Mesendoderm (in vitro differentiated cells): ENCODE measurements around the gene RNF126.

ENCODE experiments used
- DNase-seq: peaks from one replicate; pipeline ENCODE4 v3.0.0; 2013
- H2AK5ac ChIP-seq: 2 replicates; pipeline ENCODE4 v1.6.1; 2013; ENCODE audit warnings: low read length, inconsistent platforms
- H2BK120ac ChIP-seq: 2 replicates; pipeline ENCODE4 v1.6.1; 2013; ENCODE audit warnings: low read depth, mild to moderate bottlenecking, low read length, moderate library complexity, mixed read lengths
- H2BK15ac ChIP-seq: replicated peaks from 2 replicates; pipeline ENCODE4 v1.6.1; 2013; ENCODE audit warnings: low read depth, mild to moderate bottlenecking, moderate library complexity
- H2BK5ac ChIP-seq: 2 replicates; pipeline ENCODE4 v1.6.1; 2013; ENCODE audit warnings: low read length, inconsistent platforms
- H3K18ac ChIP-seq: 2 replicates; pipeline ENCODE4 v1.6.1; 2013; ENCODE audit warnings: mild to moderate bottlenecking, low read length, mixed read lengths
- H3K23ac ChIP-seq: one replicate; pipeline ENCODE4 v1.6.1; 2013; ENCODE audit warnings: low read length
- H3K27ac ChIP-seq: 2 replicates; pipeline ENCODE4 v1.5.1; 2013; ENCODE audit warnings: low read depth, mild to moderate bottlenecking, inconsistent platforms, low read length, moderate library complexity
- H3K27me3 ChIP-seq: 2 replicates; pipeline ENCODE4 v1.6.1; 2013; ENCODE audit warnings: low read length, control low read depth, mild to moderate bottlenecking, inconsistent platforms; ENCODE audit not compliant: insufficient read depth, poor library complexity
- H3K36me3 ChIP-seq: 2 replicates; pipeline ENCODE4 v1.6.1; 2013; ENCODE audit warnings: low read length, inconsistent platforms; ENCODE audit not compliant: control insufficient read depth, insufficient read depth
- H3K4ac ChIP-seq: one replicate; pipeline ENCODE4 v1.6.1; 2013; ENCODE audit warnings: low read depth, mild to moderate bottlenecking, low read length, moderate library complexity
- H3K4me1 ChIP-seq: 2 replicates; pipeline ENCODE4 v1.6.1; 2013; ENCODE audit warnings: low read depth, low read length, inconsistent platforms; ENCODE audit not compliant: control insufficient read depth
- H3K4me2 ChIP-seq: 2 replicates; pipeline ENCODE4 v1.6.1; 2013; ENCODE audit warnings: low read length
- H3K4me3 ChIP-seq: 2 replicates; pipeline ENCODE4 v1.5.1; 2013; ENCODE audit warnings: mild to moderate bottlenecking, low read length
- H3K56ac ChIP-seq: one replicate; pipeline ENCODE4 v1.6.1; 2013; ENCODE audit warnings: low read length
- H3K79me1 ChIP-seq: 2 replicates; pipeline ENCODE4 v1.6.1; 2013; ENCODE audit warnings: low read length, inconsistent platforms
- H3K79me2 ChIP-seq: 2 replicates; pipeline ENCODE4 v1.6.1; 2013; ENCODE audit warnings: mild to moderate bottlenecking, low read length; ENCODE audit not compliant: control insufficient read depth, insufficient read depth
- H3K9ac ChIP-seq: 2 replicates; pipeline ENCODE4 v1.6.1; 2013; ENCODE audit warnings: low read length, inconsistent platforms
- H4K5ac ChIP-seq: one replicate; pipeline ENCODE4 v1.6.1; 2013; ENCODE audit warnings: low read length
- H4K8ac ChIP-seq: one replicate; pipeline ENCODE4 v1.6.1; 2013; ENCODE audit warnings: low read depth, mild to moderate bottlenecking, control low read depth, low read length, moderate library complexity
- WGBS: extraction: QIAGEN DNeasy Blood & Tissue Kit; methylation state at CpG from one replicate; pipeline ENCODE4 v1.1.7; 2013; ENCODE audit warnings: low lambda C conversion rate, missing lambda C conversion rate; ENCODE audit not compliant: insufficient coverage; ENCODE audit errors: extremely low coverage; 5-methylcytosine and 5-hydroxymethylcytosine counted together

RNF126 gene

DNA sequence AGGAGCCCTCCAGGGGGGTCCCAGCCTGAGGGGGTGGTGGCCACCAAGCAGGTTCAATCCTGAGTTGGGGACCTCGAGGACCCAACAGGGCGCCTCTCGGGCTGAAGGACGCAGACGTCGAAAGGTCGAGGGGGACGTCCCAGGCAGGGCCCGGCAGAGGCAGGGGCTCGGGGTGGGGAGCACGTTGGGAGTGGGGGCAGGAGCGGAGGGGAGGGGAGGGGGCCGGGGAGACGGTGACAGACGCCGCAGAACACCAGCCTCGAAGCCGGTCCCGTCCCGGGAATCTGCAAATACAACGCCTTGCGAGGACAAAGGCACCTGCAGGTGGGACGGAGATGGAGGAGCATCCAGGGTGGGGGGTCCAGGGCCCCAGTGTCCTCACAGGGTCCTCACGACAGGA, 19.3 kb downstream of the RNF126 start:
- H3K18ac ChIP-seq = no peak overlapping the region
- H2AK5ac ChIP-seq = no peak overlapping the region
- H4K5ac ChIP-seq = no peak overlapping the region
- H3K4ac ChIP-seq = no peak overlapping the region
- no peak overlapping the region for H3K4me2 ChIP-seq
- no CpG with 5 or more reads among the region's 24 CpGs for WGBS
- H3K79me2 ChIP-seq = no peaks in the 10 kb centered on the region
- no peaks in the 10 kb centered on the region for H3K4me1 ChIP-seq
- H3K9ac ChIP-seq = no peak overlapping the region
- H2BK15ac ChIP-seq = no peak overlapping the region
- H3K27ac ChIP-seq = no peak overlapping the region
- H3K56ac ChIP-seq = no peak overlapping the region
- H4K8ac ChIP-seq = no peak overlapping the region
- H3K4me3 ChIP-seq = no peak overlapping the region
- no peaks in the 10 kb centered on the region for H3K79me1 ChIP-seq
- no peaks in the 10 kb centered on the region for H3K27me3 ChIP-seq
- H2BK5ac ChIP-seq = no peak overlapping the region
- no peak overlapping the region for H3K23ac ChIP-seq
- no peak for DNase-seq
- H3K36me3 ChIP-seq = peaks cover 6% of the 10 kb centered on the region
- H2BK120ac ChIP-seq = no peak overlapping the region

DNA sequence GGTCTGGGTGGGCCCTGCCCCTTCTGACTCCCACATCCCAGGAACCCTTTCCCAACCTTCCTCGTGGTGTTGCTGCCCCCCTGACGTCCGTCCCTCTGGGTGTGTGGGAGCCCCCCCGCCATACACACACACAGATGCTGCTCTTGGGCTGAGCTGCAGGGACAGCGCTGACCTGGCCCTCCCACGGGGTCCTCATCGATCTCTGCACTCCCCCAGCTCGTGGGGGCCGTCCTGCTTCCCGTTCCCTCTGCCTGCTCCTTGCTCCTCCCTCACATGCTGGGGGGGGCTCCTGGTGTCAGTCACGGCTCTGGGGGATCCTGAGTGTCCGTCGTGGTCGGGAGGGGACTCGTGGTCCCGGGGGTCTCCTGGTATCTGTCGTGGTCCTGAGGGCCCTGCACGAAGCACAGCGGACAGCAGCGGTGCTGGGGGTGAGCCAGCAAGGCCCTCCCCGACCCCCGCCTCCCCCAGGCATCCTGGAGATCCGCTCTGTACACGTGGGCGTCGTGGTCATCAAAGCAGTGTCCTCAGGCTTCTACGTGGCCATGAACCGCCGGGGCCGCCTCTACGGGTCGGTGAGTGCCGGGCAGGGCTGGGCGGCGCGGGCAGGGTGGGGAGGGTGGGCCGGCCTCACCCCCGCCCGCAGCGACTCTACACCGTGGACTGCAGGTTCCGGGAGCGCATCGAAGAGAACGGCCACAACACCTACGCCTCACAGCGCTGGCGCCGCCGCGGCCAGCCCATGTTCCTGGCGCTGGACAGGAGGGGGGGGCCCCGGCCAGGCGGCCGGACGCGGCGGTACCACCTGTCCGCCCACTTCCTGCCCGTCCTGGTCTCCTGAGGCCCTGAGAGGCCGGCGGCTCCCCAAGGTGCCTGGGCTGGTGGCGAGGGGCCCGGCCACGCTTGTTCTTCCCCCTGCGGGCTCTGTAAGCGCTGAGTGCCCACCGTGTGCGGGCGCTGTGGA, 20.0 kb downstream of the RNF126 start:
- no peak overlapping the region for H2AK5ac ChIP-seq
- H3K4me2 ChIP-seq = no peak overlapping the region
- no peak for DNase-seq
- H3K23ac ChIP-seq = no peak overlapping the region
- no peak overlapping the region for H3K27ac ChIP-seq
- no peaks in the 10 kb centered on the region for H3K79me2 ChIP-seq
- no CpG with 5 or more reads among the region's 70 CpGs for WGBS
- H3K79me1 ChIP-seq = no peaks in the 10 kb centered on the region
- peaks cover 6% of the 10 kb centered on the region for H3K36me3 ChIP-seq
- no peak overlapping the region for H2BK120ac ChIP-seq
- no peak overlapping the region for H2BK15ac ChIP-seq
- H3K4me3 ChIP-seq = no peak overlapping the region
- no peaks in the 10 kb centered on the region for H3K27me3 ChIP-seq
- no peak overlapping the region for H3K4ac ChIP-seq
- H3K4me1 ChIP-seq = no peaks in the 10 kb centered on the region
- H4K5ac ChIP-seq = no peak overlapping the region
- H2BK5ac ChIP-seq = no peak overlapping the region
- no peak overlapping the region for H4K8ac ChIP-seq
- H3K18ac ChIP-seq = no peak overlapping the region
- H3K9ac ChIP-seq = no peak overlapping the region
- no peak overlapping the region for H3K56ac ChIP-seq

DNA sequence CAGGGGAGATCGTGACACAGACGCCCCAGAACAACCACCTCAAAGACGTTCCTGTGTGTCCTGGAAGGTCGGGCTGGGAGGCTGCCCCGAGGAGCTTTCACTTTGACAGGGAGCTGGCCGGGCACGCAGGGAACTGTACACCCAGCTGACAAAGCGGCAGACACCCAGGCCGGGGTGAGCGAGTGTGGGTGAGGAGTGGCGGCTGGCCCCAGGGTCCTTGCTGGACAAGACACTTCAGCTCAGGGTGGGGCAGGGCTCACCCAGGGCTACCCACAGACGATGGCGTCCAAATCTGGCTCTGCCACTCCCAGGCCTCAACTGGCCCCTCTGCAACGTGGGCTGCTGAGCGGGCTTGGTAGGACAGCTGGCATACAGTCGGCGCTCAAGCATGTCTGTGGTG, 21.3 kb downstream of the RNF126 start:
- no peak overlapping the region for H3K4ac ChIP-seq
- H2BK15ac ChIP-seq = no peak overlapping the region
- no peak overlapping the region for H4K5ac ChIP-seq
- H2AK5ac ChIP-seq = no peak overlapping the region
- H3K18ac ChIP-seq = no peak overlapping the region
- no peaks in the 10 kb centered on the region for H3K79me2 ChIP-seq
- no peaks in the 10 kb centered on the region for H3K79me1 ChIP-seq
- no peak overlapping the region for H2BK120ac ChIP-seq
- H3K27ac ChIP-seq = no peak overlapping the region
- no peak overlapping the region for H4K8ac ChIP-seq
- no peaks in the 10 kb centered on the region for H3K4me1 ChIP-seq
- no peak overlapping the region for H3K9ac ChIP-seq
- no peak overlapping the region for H2BK5ac ChIP-seq
- no peak overlapping the region for H3K23ac ChIP-seq
- no CpG with 5 or more reads among the region's 17 CpGs for WGBS
- no peak overlapping the region for H3K4me3 ChIP-seq
- H3K36me3 ChIP-seq = peaks cover 3% of the 10 kb centered on the region
- no peaks in the 10 kb centered on the region for H3K27me3 ChIP-seq
- DNase-seq = no peak
- H3K4me2 ChIP-seq = no peak overlapping the region
- H3K56ac ChIP-seq = no peak overlapping the region

DNA sequence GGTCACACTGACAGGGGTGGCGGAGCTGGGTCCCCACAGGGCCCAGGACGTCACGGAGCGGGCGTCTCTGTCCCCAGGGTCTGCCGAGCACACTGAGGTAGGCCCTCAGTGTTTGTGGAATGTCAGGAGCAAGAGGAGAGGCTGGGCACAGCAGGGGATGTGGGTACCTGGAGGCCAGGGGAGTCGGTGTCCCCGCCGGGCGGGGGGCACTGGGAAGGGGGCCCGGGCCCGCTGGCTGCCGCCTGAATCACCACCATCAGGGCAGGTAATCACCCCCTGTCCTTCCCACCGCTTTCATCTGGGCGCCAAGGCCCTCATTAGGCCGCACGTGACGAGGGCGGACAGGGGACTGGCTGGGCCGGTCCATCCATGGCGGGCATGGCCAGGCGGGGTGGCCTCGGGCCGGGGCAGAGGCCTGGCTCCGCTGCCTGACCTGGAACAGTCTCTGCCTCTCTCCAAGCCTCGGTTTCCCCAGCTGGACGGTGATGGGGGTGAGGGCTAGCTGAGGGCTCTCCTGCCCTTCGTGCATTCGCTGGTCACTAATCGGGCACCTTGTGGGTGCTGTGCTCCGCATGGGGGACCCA, 22.3 kb downstream of the RNF126 start:
- H3K56ac ChIP-seq = no peak overlapping the region
- H4K8ac ChIP-seq = no peak overlapping the region
- H3K79me1 ChIP-seq = no peaks in the 10 kb centered on the region
- H2AK5ac ChIP-seq = no peak overlapping the region
- H3K4ac ChIP-seq = no peak overlapping the region
- H2BK5ac ChIP-seq = no peak overlapping the region
- DNase-seq = no peak
- no peak overlapping the region for H3K23ac ChIP-seq
- no CpG with 5 or more reads among the region's 31 CpGs for WGBS
- H4K5ac ChIP-seq = no peak overlapping the region
- no peak overlapping the region for H3K4me2 ChIP-seq
- H2BK120ac ChIP-seq = no peak overlapping the region
- H3K79me2 ChIP-seq = no peaks in the 10 kb centered on the region
- H3K36me3 ChIP-seq = no peaks in the 10 kb centered on the region
- H3K4me3 ChIP-seq = no peak overlapping the region
- no peak overlapping the region for H2BK15ac ChIP-seq
- no peaks in the 10 kb centered on the region for H3K27me3 ChIP-seq
- H3K9ac ChIP-seq = no peak overlapping the region
- no peaks in the 10 kb centered on the region for H3K4me1 ChIP-seq
- H3K18ac ChIP-seq = no peak overlapping the region
- H3K27ac ChIP-seq = no peak overlapping the region

DNA sequence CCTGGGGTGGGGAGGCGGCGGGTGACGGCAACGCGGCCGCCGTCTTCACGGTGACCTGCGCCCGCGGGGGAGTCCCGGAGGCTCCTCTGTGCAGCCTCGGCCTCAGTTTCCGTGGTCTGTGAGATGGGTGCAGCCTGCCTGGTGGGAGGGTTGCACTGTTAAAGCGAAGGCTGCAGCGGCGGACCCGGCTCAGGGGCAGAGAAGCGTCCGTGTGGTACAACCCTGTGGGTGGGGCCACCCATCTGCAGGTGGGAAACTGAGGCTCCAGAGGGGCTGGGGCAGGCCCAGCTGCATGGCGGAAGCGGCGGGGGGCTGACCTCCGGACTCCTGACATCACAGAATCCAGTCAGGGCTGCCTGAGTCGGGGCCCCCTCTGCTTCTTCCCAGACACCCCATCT, 22.9 kb downstream of the RNF126 start:
- no peak overlapping the region for H4K8ac ChIP-seq
- H3K18ac ChIP-seq = no peak overlapping the region
- no peak overlapping the region for H3K56ac ChIP-seq
- no peaks in the 10 kb centered on the region for H3K27me3 ChIP-seq
- H3K9ac ChIP-seq = no peak overlapping the region
- H2AK5ac ChIP-seq = no peak overlapping the region
- H2BK15ac ChIP-seq = no peak overlapping the region
- no peak overlapping the region for H3K4ac ChIP-seq
- whole genome bisulfite sequencing = no CpG with 5 or more reads among the region's 25 CpGs
- H3K79me1 ChIP-seq = no peaks in the 10 kb centered on the region
- H3K4me3 ChIP-seq = no peak overlapping the region
- H3K27ac ChIP-seq = no peak overlapping the region
- H3K36me3 ChIP-seq = no peaks in the 10 kb centered on the region
- H3K4me1 ChIP-seq = no peaks in the 10 kb centered on the region
- H2BK5ac ChIP-seq = no peak overlapping the region
- H3K4me2 ChIP-seq = no peak overlapping the region
- no peak overlapping the region for H3K23ac ChIP-seq
- H4K5ac ChIP-seq = no peak overlapping the region
- H3K79me2 ChIP-seq = no peaks in the 10 kb centered on the region
- no peak for DNase-seq
- no peak overlapping the region for H2BK120ac ChIP-seq
